Astrocyte (in vitro differentiated cells and primary cell): ENCODE data around the gene PRTG. TPM values are rescaled to one million over a fixed set of nuclear protein-coding genes. Genes with fewer than 3 reads are reported as not detected.

Experiments
- DNase-seq: peaks from one replicate; pipeline ENCODE4 v3.0.0-alpha.2; 2010; ENCODE audit warnings: low read depth
- FAIRE-seq: peaks from 2 replicates; lab custom pipeline; 2011; peaks lifted over from hg19 to GRCh38; lab: Jason Lieb, UNC
- H2AFZ ChIP-seq: 2 replicates; pipeline ENCODE4 v1.6.0; 2012; ENCODE audit warnings: low read depth, low read length, inconsistent platforms
- H3K27ac ChIP-seq: 2 replicates; pipeline ENCODE4 v1.5.1; 2011; ENCODE audit warnings: low read depth, low read length, inconsistent platforms
- H3K27me3 ChIP-seq: 2 replicates; pipeline ENCODE4 v1.6.0; 2011; ENCODE audit warnings: low read length, inconsistent platforms; ENCODE audit not compliant: insufficient read depth
- H3K36me3 ChIP-seq: 2 replicates; pipeline ENCODE4 v1.5.1; 2011; ENCODE audit warnings: low read length, inconsistent platforms; ENCODE audit not compliant: insufficient read depth
- H3K4me1 ChIP-seq: 2 replicates; pipeline ENCODE4 v1.5.1; 2011; ENCODE audit warnings: low read length, inconsistent platforms; ENCODE audit not compliant: insufficient read depth
- H3K4me2 ChIP-seq: 2 replicates; pipeline ENCODE4 v1.6.0; 2012; ENCODE audit warnings: low read length, inconsistent platforms
- H3K4me3 ChIP-seq: 2 replicates; pipeline ENCODE4 v1.5.1; 2011; ENCODE audit warnings: low read depth, mild to moderate bottlenecking, low read length, inconsistent platforms; ENCODE audit not compliant: insufficient read depth
- H3K79me2 ChIP-seq: 2 replicates; pipeline ENCODE4 v1.6.0; 2012; ENCODE audit warnings: mild to moderate bottlenecking, low read length, inconsistent platforms; ENCODE audit not compliant: insufficient read depth
- H3K9ac ChIP-seq: 2 replicates; pipeline ENCODE4 v1.6.0; 2012; ENCODE audit warnings: mild to moderate bottlenecking, low read length, inconsistent platforms
- H3K9me3 ChIP-seq: 2 replicates; pipeline ENCODE4 v1.5.1; 2012; ENCODE audit warnings: low read depth, mild to moderate bottlenecking, low read length, inconsistent platforms; ENCODE audit not compliant: insufficient read depth
- H4K20me1 ChIP-seq: 2 replicates; pipeline ENCODE4 v1.6.0; 2012; ENCODE audit warnings: low read length, inconsistent platforms; ENCODE audit not compliant: insufficient read depth
- H3K27ac Mint-ChIP-seq: one replicate; pipeline ENCODE4 v1.8.0; 2021; ENCODE audit warnings: mild to moderate bottlenecking, mixed read lengths; ENCODE audit not compliant: unreplicated experiment
- H3K27me3 Mint-ChIP-seq: one replicate; pipeline ENCODE4 v1.8.0; 2021; ENCODE audit warnings: low read depth, mixed read lengths; ENCODE audit not compliant: unreplicated experiment
- H3K36me3 Mint-ChIP-seq: one replicate; pipeline ENCODE4 v1.8.0; 2021; ENCODE audit warnings: low read depth, mixed read lengths; ENCODE audit not compliant: unreplicated experiment
- H3K4me1 Mint-ChIP-seq: one replicate; pipeline ENCODE4 v1.8.0; 2021; ENCODE audit warnings: low read depth, mixed read lengths; ENCODE audit not compliant: unreplicated experiment
- H3K4me3 Mint-ChIP-seq: one replicate; pipeline ENCODE4 v1.8.0; 2021; ENCODE audit warnings: mild to moderate bottlenecking, moderate library complexity, mixed read lengths; ENCODE audit not compliant: unreplicated experiment
- H3K9me3 Mint-ChIP-seq: one replicate; pipeline ENCODE4 v1.8.0; 2021; ENCODE audit warnings: mild to moderate bottlenecking, mixed read lengths; ENCODE audit not compliant: unreplicated experiment
- EZH2 ChIP-seq: IDR thresholded peaks from 2 replicates; pipeline ENCODE4 v1.6.1; 2012; ENCODE audit warnings: mild to moderate bottlenecking, low read length, inconsistent platforms; ENCODE audit not compliant: insufficient read depth
- total RNA-seq: library from RNA; stranded (reverse); gene quantifications from 2 replicates; pipeline ENCODE4 v1.2.1, GENCODE V29; 2021
- TF ChIP-seq, protein P1 (sequence below): IDR thresholded peaks from 2 replicates; pipeline ENCODE4 v1.5.1; 2011; ENCODE audit warnings: low read depth, mild to moderate bottlenecking, inconsistent platforms, low read length, moderate library complexity; ENCODE audit not compliant: insufficient read depth

PRTG gene
- total RNA-seq, 1 donor from 2014 or later: 39.4 TPM

GRCh38 chr15:55742498-55742926 lies 440 bp downstream of the PRTG start:
- peak; percentile 28 for TF ChIP-seq EZH2
- TF ChIP-seq, protein P1, sequence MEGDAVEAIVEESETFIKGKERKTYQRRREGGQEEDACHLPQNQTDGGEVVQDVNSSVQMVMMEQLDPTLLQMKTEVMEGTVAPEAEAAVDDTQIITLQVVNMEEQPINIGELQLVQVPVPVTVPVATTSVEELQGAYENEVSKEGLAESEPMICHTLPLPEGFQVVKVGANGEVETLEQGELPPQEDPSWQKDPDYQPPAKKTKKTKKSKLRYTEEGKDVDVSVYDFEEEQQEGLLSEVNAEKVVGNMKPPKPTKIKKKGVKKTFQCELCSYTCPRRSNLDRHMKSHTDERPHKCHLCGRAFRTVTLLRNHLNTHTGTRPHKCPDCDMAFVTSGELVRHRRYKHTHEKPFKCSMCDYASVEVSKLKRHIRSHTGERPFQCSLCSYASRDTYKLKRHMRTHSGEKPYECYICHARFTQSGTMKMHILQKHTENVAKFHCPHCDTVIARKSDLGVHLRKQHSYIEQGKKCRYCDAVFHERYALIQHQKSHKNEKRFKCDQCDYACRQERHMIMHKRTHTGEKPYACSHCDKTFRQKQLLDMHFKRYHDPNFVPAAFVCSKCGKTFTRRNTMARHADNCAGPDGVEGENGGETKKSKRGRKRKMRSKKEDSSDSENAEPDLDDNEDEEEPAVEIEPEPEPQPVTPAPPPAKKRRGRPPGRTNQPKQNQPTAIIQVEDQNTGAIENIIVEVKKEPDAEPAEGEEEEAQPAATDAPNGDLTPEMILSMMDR: no peak
- peak overlapping the region; percentile 63 for H3K9ac ChIP-seq
- no peaks in the 10 kb centered on the region for H3K27me3 Mint-ChIP-seq
- peaks cover 7% of the 10 kb centered on the region for H3K4me1 Mint-ChIP-seq
- H3K79me2 ChIP-seq: no peaks in the 10 kb centered on the region
- peaks cover 16% of the 10 kb centered on the region for H3K27me3 ChIP-seq
- peak overlapping the region; percentile 98 for H3K4me2 ChIP-seq
- H2AFZ ChIP-seq: peak overlapping the region; percentile 86
- no peaks in the 10 kb centered on the region for H3K9me3 Mint-ChIP-seq
- H3K36me3 ChIP-seq: no peaks in the 10 kb centered on the region
- peak overlapping the region; percentile 82 for H3K4me3 Mint-ChIP-seq
- no peaks in the 10 kb centered on the region for H3K4me1 ChIP-seq
- no peak overlapping the region for H3K27ac ChIP-seq
- no peak for FAIRE-seq
- H3K36me3 Mint-ChIP-seq: no peaks in the 10 kb centered on the region
- H3K9me3 ChIP-seq: no peaks in the 10 kb centered on the region
- no peak overlapping the region for H3K27ac Mint-ChIP-seq
- peak; percentile 38 for DNase-seq
- H4K20me1 ChIP-seq: no peaks in the 10 kb centered on the region
- H3K4me3 ChIP-seq: peak overlapping the region; percentile 63

- no peak overlapping the region for H3K4me3 Mint-ChIP-seq
- no peaks in the 10 kb centered on the region for H3K36me3 Mint-ChIP-seq
- H3K4me2 ChIP-seq: peak overlapping the region; percentile 98
- peak overlapping the region; percentile 86 for H2AFZ ChIP-seq
- H3K9ac ChIP-seq: peak overlapping the region; percentile 63
- FAIRE-seq: no peak
- H3K9me3 ChIP-seq: no peaks in the 10 kb centered on the region
- peaks cover 16% of the 10 kb centered on the region for H3K27me3 ChIP-seq
- TF ChIP-seq, protein P1: no peak
- no peak for TF ChIP-seq EZH2
- DNase-seq: no peak
- H3K4me1 Mint-ChIP-seq: peaks cover 11% of the 10 kb centered on the region
- H4K20me1 ChIP-seq: no peaks in the 10 kb centered on the region
- H3K36me3 ChIP-seq: no peaks in the 10 kb centered on the region
- H3K27me3 Mint-ChIP-seq: no peaks in the 10 kb centered on the region
- H3K4me3 ChIP-seq: peak overlapping the region; percentile 63
- no peaks in the 10 kb centered on the region for H3K9me3 Mint-ChIP-seq
- H3K27ac ChIP-seq: no peak overlapping the region
- no peaks in the 10 kb centered on the region for H3K4me1 ChIP-seq
- no peak overlapping the region for H3K27ac Mint-ChIP-seq
- no peaks in the 10 kb centered on the region for H3K79me2 ChIP-seq
Observed at GRCh38 chr15:55741833-55742497, 987 bp downstream of the PRTG start.
